ENCODE data around the gene LASP1.
A peak's percentile ranks its signal among the peaks of the same experiment; 100 is the strongest.

LASP1 gene

GRCh38 chr17:38917259-38917658, 47.4 kb downstream of the LASP1 start:
- Histone ChIP-seq H3K9me3 (no peaks in the 10 kb centered on the region), H3K4me1 (ENCODE audit: control insufficient read depth in 1 of 2, insufficient read depth in 1 of 2, low read depth in 1 of 2, low read length in 1 of 2) (peaks cover 10 to 33% of the 10 kb centered on the region in 2 experiments), H3K27ac (peak overlapping the region; percentile 50), H3K4me3 (ENCODE audit: low read depth in 1 of 2, low read length in 1 of 2) (no peak overlapping the region), H3K36me3 (peaks cover 95% of the 10 kb centered on the region), H3K27me3 (no peaks in the 10 kb centered on the region)
- TF ChIP-seq CTCF (IDR thresholded peaks at IDR 0.05), result no peak

GRCh38 chr17:38918129-38918913, 48.5 kb downstream of the LASP1 start:
- Histone ChIP-seq H3K36me3 (peaks cover 88% of the 10 kb centered on the region), H3K4me3 (ENCODE audit: low read depth in 1 of 2, low read length in 1 of 2) (no peak overlapping the region)
- TF ChIP-seq CTCF (IDR thresholded peaks at IDR 0.05), result no peak

GRCh38 chr17:38918916-38919315, 49.1 kb downstream of the LASP1 start:
- Histone ChIP-seq H3K27ac (no peak overlapping the region), H3K4me1 (ENCODE audit: control insufficient read depth in 1 of 2, insufficient read depth in 1 of 2, low read depth in 1 of 2, low read length in 1 of 2) (peaks cover 26 to 45% of the 10 kb centered on the region in 2 experiments), H3K27me3 (no peaks in the 10 kb centered on the region), H3K9me3 (no peaks in the 10 kb centered on the region), H3K4me3 (ENCODE audit: low read depth in 1 of 2, low read length in 1 of 2) (no peak overlapping the region), H3K36me3 (peaks cover 84% of the 10 kb centered on the region)
- no peak for TF ChIP-seq CTCF (IDR thresholded peaks at IDR 0.05)

More at GRCh38 chr17:38918129-38918913, 48.5 kb downstream of the LASP1 start:
- no peaks in the 10 kb centered on the region for H3K9me3 ChIP-seq
- H3K27me3 ChIP-seq, result no peaks in the 10 kb centered on the region
- H3K27ac ChIP-seq, result no peak overlapping the region
- peaks cover 21 to 39% of the 10 kb centered on the region in 2 experiments for H3K4me1 ChIP-seq (ENCODE audit: control insufficient read depth in 1 of 2, insufficient read depth in 1 of 2, low read depth in 1 of 2, low read length in 1 of 2)

GRCh38 chr17:38919316-38920078, 49.6 kb downstream of the LASP1 start:
- H3K36me3 ChIP-seq, result peaks cover 78% of the 10 kb centered on the region
- no peaks in the 10 kb centered on the region for H3K9me3 ChIP-seq
- no peak overlapping the region for H3K4me3 ChIP-seq (ENCODE audit: low read depth in 1 of 2, low read length in 1 of 2)
- peak overlapping the region; percentile 83 for H3K27ac ChIP-seq
- peaks cover 28 to 48% of the 10 kb centered on the region in 2 experiments for H3K4me1 ChIP-seq (ENCODE audit: control insufficient read depth in 1 of 2, insufficient read depth in 1 of 2, low read depth in 1 of 2, low read length in 1 of 2)
- no peaks in the 10 kb centered on the region for H3K27me3 ChIP-seq
- TF ChIP-seq CTCF (IDR thresholded peaks at IDR 0.05), result no peak

GRCh38 chr17:38920374-38921291, 50.8 kb downstream of the LASP1 start:
- no peak overlapping the region for H3K4me3 ChIP-seq (ENCODE audit: low read depth in 1 of 2, low read length in 1 of 2)
- H3K36me3 ChIP-seq, result peaks cover 67% of the 10 kb centered on the region
- no peak for TF ChIP-seq CTCF (IDR thresholded peaks at IDR 0.05)
- peak overlapping the region; percentile 83 for H3K27ac ChIP-seq
- peaks cover 35 to 56% of the 10 kb centered on the region in 2 experiments for H3K4me1 ChIP-seq (ENCODE audit: control insufficient read depth in 1 of 2, insufficient read depth in 1 of 2, low read depth in 1 of 2, low read length in 1 of 2)
- H3K9me3 ChIP-seq, result no peaks in the 10 kb centered on the region
- H3K27me3 ChIP-seq, result no peaks in the 10 kb centered on the region

Data from neutrophil (primary cell).